Testis (tissue), 3 donors: ENCODE measurements around the gene CDH13. TPM values are rescaled to one million over a fixed set of nuclear protein-coding genes. Genes with fewer than 3 reads are reported as not detected.

ENCODE experiments used
- DNase-seq: peaks from one replicate; pipeline ENCODE4 v3.0.0-alpha.2; 2019
- H3K27ac ChIP-seq, 2 donors: fragments of 200-600 bp; sonication (generic); one replicate each; pipeline ENCODE4 v1.5.1; 2019
- H3K27me3 ChIP-seq: fragments of 200-600 bp; sonication (generic); one replicate; pipeline ENCODE4 v1.5.1; 2019
- H3K36me3 ChIP-seq: fragments of 200-600 bp; sonication (generic); one replicate; pipeline ENCODE4 v1.5.1; 2017; ENCODE audit warnings: low read depth; ENCODE audit errors: missing control alignments
- H3K4me1 ChIP-seq: fragments of 200-600 bp; sonication (generic); one replicate; pipeline ENCODE4 v1.5.1; 2019
- H3K4me3 ChIP-seq, 2 donors: fragments of 200-600 bp; sonication (generic); one replicate each; pipeline ENCODE4 v1.5.1; 2017 to 2019
- H3K9me3 ChIP-seq: fragments of 200-600 bp; sonication (generic); one replicate; pipeline ENCODE4 v1.5.1; 2017
- CTCF ChIP-seq, 3 experiments: fragments of 450-650 bp in 2 of 3; fragments of 200-600 bp in 1 of 3; sonication (generic) in 1 of 3; IDR thresholded peaks; one replicate each; pipeline ENCODE4 v1.5.1; 2016 to 2019; ENCODE audit warnings: antibody characterized with exemption in 3 of 3, mild to moderate bottlenecking in 2 of 3, moderate library complexity in 1 of 3
- POLR2A ChIP-seq: fragments of 450-650 bp; IDR thresholded peaks from one replicate; pipeline ENCODE4 v1.6.1; 2017; ENCODE audit warnings: antibody characterized with exemption, mild to moderate bottlenecking, moderate library complexity
- WGBS, 2 donors: methylation state at CpG; one replicate each; pipeline ENCODE4 v1.1.5; 2018; 5-methylcytosine and 5-hydroxymethylcytosine counted together
- intact Hi-C: fragments of 100-400 bp; cut with DNase I; formaldehyde crosslinking; loops from one replicate; pipeline ENCODE4 v1.15.1; 2023; ENCODE audit warnings: low total_unique reads
- polyA plus RNA-seq: library from polyadenylated mRNA; stranded (reverse); fragments of 350-450 nt; fragmentation: Illumina TruSeq; extraction: RNeasy Lipid Tissue Mini Kit (QIAGEN cat#74804); gene quantifications from one replicate; pipeline ENCODE4 v1.2.3, GENCODE V29; 2014; ENCODE audit warnings: low read depth, low replicate concordance; ENCODE audit not compliant: insufficient read depth
- total RNA-seq, 2 donors: library from RNA; depleted of rRNA; stranded (reverse); fragments of >200 nt; gene quantifications; one replicate each; pipeline ENCODE4 v1.2.3, GENCODE V29; 2016

Gene CDH13
- total and polyA plus RNA-seq, 3 donors from 2014 or later: 1.2 to 11.1 (median 2.0) TPM

GRCh38 chr16:82584553-82585152 is 42.1 kb upstream of the CDH13 start:
- Histone ChIP-seq H3K4me3 (no peak overlapping the region), H3K27ac (no peak overlapping the region), H3K27me3 (no peaks in the 10 kb centered on the region), H3K36me3 (no peaks in the 10 kb centered on the region), H3K9me3 (no peaks in the 10 kb centered on the region), H3K4me1 (no peaks in the 10 kb centered on the region)
- intact Hi-C loops: no loop called here
- TF ChIP-seq CTCF (IDR thresholded peaks at IDR 0.05) (no peak), POLR2A (no peak)
- 67 to 72% methylated on average over 12 of the region's 12 CpGs for WGBS, 2 donors
- no peak for DNase-seq

GRCh38 chr16:82585675-82586074 is 41.1 kb upstream of the CDH13 start:
- Histone ChIP-seq H3K27ac (no peak overlapping the region), H3K9me3 (no peaks in the 10 kb centered on the region), H3K27me3 (no peaks in the 10 kb centered on the region), H3K4me1 (no peaks in the 10 kb centered on the region), H3K36me3 (no peaks in the 10 kb centered on the region), H3K4me3 (no peak overlapping the region)
- no peak for DNase-seq
- intact Hi-C loops: no loop called here
- TF ChIP-seq CTCF (IDR thresholded peaks at IDR 0.05): no peak
- no peak for TF ChIP-seq POLR2A
- 77 to 87% methylated on average over 6 of the region's 6 CpGs for WGBS, 2 donors

GRCh38 chr16:82586130-82586529 is 40.6 kb upstream of the CDH13 start:
- TF ChIP-seq CTCF (IDR thresholded peaks at IDR 0.05): no peak
- Histone ChIP-seq H3K27ac (no peak overlapping the region), H3K27me3 (no peaks in the 10 kb centered on the region), H3K4me3 (no peak overlapping the region), H3K9me3 (no peaks in the 10 kb centered on the region), H3K36me3 (no peaks in the 10 kb centered on the region), H3K4me1 (no peaks in the 10 kb centered on the region)
- intact Hi-C loops: no loop called here
- no peak for DNase-seq

GRCh38 chr16:82587289-82587688 is 39.5 kb upstream of the CDH13 start:
- WGBS, 2 donors: 90 to 91% methylated on average over 7 of the region's 7 CpGs
- Histone ChIP-seq H3K27me3 (no peaks in the 10 kb centered on the region), H3K9me3 (no peaks in the 10 kb centered on the region), H3K4me3 (no peak overlapping the region), H3K36me3 (no peaks in the 10 kb centered on the region), H3K4me1 (no peaks in the 10 kb centered on the region), H3K27ac (no peak overlapping the region)
- no peak for DNase-seq
- TF ChIP-seq POLR2A (no peak), CTCF (IDR thresholded peaks at IDR 0.05) (no peak)
- intact Hi-C loops: no loop called here

GRCh38 chr16:82589407-82589806 is 37.4 kb upstream of the CDH13 start:
- DNase-seq: no peak
- Histone ChIP-seq H3K27ac (no peak overlapping the region), H3K9me3 (no peaks in the 10 kb centered on the region), H3K4me3 (no peak overlapping the region), H3K27me3 (no peaks in the 10 kb centered on the region), H3K36me3 (no peaks in the 10 kb centered on the region), H3K4me1 (no peaks in the 10 kb centered on the region)
- TF ChIP-seq CTCF (IDR thresholded peaks at IDR 0.05) (no peak), POLR2A (no peak)
- WGBS, 2 donors: 83 to 85% methylated on average over 9 of the region's 9 CpGs
- intact Hi-C loops: no loop called here
